Measurements from ENCODE around the gene WIPF3.
"Not testable (repeated sequence)": the region's sequence is repeated elsewhere in the genome, so short reads cannot be mapped to it uniquely, and the experiment has no call there.

WIPF3 gene

GRCh38 chr7:29955075-29955792, 148.9 kb downstream of the WIPF3 start:
- DNase-seq (ENCODE audit: low read depth): no peak

GRCh38 chr7:29955799-29956486, 149.6 kb downstream of the WIPF3 start:
- DNase-seq (ENCODE audit: low read depth): no peak

DNA sequence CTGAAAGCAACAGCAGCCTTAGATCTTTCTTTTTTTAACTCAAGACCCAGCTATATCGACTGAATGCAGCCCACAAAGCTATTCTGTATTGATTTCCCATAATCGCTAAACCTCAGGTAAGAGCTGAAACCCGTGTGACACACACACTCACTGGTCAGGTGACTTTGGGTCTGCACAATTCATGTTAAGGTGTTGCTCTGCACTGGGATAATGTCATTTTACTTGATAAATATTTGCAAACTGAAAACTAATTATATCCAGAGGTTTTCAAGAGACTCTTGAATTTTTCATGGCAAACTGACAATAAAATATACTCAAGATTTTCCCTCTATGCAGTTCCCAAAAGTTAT, 150.2 kb downstream of the WIPF3 start:
- DNase-seq (ENCODE audit: low read depth): no peak

GRCh38 chr7:29957521-29958310, 151.4 kb downstream of the WIPF3 start:
- DNase-seq (ENCODE audit: low read depth): no peak

DNA sequence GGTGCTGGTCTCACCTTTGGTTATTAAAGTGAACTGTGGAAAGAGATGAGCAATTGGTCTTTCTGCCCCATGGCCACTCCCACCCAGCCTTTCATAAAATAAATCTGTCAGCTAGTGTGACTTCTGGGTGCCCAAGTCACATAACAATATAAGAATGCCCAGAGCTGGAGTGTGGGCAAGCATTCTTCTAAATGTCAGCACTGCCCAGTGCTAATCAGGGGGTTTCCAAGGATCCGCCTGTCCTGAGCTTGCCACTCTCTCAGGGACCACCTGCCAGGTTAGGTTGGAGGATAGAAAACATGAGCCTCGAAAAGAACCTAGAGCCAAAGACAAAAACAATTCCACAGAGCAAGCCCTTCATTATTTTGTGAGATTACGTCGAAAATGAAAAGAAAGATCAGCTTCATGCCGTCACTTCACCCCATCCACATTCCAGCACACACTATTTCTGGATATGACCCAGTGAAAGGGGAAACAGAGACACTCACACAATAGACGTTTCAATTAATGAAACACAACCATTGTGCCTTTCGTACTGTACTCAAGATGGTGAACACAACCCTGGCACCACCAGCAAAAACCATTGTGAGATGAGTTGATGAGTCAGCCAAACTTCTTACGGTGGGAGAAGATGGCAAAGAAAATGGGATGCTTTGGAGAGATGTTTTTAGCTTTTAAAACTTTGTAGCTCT, 152.5 kb downstream of the WIPF3 start:
- DNase-seq (ENCODE audit: low read depth): no peak

DNA sequence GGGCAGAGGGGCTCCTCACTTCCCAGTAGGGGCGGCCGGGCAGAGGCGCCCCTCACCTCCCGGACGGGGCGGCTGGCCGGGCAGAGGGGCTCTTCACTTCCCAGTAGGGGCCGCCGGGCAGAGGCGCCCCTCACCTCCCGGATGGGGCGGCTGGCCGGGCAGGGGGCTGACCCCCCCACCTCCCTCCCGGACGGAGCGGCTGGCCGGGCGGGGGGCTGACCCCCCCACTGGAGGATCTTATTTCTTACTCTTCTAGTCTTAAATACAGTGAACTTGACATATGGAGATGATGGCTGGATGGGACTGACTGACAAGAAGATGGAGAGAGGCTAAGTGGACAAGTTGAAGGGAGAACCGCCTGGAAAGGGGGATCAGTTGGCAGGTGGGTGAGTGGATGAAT, 155.3 kb downstream of the WIPF3 start:
- DNase-seq (ENCODE audit: low read depth): not testable (repeated sequence)

- no peak for DNase-seq (ENCODE audit: low read depth)
Measured at GRCh38 chr7:29962035-29962434, 155.7 kb downstream of the WIPF3 start.

DNA sequence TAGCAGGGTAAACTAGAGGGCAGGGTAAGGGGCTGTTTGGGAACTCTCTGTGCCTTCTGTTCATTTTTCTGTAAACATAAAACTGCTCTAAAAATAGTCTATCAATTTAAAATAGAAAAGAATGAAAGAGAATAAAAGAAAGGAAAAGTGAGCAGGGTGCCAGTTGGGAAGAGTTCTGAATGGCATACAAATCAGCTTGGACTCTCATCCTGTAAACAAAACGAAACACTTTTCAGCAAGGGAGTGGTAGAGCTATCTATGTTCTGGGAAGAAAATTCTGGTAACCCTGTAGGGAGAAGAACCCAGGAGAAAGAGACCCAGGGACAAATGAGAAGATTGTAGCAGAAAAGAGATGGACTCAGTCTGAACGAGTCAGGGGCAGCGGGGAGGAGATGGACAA, 158.7 kb downstream of the WIPF3 start:
- DNase-seq (ENCODE audit: low read depth): no peak

Data from EH (cell line).